HG02642 (cell line): ENCODE results near the gene HMGXB4.

Experiments
- ATAC-seq: cut with Tn5 transposase; IDR thresholded peaks from one replicate; pipeline ENCODE4 v1.9.1; 2021; ENCODE audit warnings: mild to moderate bottlenecking; ENCODE audit not compliant: unreplicated experiment, poor library complexity

HMGXB4 gene

DNA sequence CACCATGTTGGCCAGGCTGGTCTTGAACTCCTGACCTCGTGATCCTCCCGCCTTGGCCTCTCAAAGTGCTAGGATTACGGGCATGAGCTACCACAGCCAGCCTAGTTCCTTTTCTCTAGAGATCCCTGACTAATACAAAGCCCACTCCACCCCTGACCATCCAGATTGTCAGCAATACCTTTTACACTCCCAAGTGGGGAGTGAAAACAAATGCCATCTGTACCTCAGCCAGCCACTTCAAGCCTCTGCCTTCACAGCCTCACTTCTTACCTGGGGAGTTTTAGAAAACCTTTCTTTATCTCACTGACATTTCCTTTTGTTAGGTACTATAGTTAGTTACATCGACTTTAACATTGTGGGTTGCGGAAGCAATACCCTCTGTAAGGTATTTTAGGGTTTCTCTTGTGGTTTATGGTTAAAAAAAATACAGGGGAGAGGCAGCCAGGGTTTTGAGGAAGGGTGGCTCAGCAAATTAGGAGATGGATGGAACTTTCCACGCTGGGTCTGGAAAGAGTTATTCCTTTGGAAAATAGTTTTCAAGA is 51.3 kb downstream of the HMGXB4 start:
- peak; percentile 42 for ATAC-seq

DNA sequence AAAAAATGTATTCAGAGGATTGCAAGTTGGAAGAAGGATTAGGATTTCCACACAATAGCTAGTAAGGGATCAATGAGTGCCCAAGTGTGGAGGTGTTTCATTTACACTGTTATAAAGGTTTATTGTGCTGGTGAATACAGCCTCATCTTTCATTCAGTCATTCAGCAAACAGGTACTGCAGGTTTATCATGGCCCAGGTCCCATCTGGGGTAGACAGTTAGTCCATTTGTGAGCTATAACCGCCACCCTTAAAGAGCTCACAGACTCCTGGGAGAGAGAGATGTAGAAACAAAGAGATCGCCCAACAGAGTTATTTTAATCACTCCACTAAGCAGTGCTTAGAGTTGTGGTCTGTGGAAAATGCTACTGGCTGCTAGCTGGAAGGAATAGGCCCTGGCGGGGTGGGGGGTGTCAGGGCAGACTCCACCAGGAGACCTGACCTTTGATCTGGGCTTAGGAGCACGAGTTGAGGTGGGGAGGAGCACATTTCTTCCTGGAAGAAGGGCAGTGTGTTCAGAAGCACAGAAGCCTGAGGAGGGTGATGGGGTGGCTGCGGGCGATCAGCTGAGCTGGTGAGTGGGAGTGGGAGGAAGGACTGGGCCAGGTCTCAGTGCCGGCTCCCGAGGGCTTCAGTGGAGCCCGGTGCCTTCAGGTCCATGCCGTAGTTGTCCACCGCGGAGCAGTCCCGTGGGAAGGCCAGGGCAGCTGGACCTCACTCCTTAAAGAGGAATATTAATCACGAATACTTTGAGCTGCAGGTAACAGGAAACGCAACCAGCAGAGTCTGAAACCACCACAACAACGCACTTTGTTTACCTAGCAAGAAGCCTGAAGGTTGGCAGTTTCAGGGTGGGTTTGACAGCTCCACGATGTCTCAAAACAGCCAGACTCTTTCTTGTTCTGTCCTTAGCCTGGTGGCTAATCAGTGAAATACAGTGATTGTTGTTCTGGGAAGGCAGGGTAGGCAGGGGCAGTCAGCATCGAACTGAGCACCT is 53.6 kb downstream of the HMGXB4 start:
- ATAC-seq = no peak

DNA sequence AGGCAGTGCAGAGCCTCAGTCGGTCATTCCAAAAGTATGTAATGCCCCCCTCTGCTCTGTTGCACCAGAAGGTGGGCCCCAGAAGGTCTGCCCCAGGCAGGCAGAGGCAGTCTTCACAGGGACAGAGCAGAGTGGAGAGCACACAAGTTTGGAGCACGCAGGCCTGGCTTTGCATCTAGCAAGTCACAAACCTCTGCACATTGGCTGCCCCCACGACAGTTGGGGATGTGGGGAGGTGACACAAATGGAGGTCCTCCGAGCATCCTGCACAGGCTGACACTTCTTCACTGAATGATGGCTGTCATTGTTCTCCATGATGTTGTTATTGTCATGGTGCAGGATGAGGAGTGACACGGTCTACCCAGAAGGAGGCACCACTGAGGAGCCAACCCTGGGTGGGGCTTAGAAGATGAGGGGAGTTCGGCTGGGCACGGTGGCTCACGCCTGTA is 54.3 kb downstream of the HMGXB4 start:
- ATAC-seq = no peak

DNA sequence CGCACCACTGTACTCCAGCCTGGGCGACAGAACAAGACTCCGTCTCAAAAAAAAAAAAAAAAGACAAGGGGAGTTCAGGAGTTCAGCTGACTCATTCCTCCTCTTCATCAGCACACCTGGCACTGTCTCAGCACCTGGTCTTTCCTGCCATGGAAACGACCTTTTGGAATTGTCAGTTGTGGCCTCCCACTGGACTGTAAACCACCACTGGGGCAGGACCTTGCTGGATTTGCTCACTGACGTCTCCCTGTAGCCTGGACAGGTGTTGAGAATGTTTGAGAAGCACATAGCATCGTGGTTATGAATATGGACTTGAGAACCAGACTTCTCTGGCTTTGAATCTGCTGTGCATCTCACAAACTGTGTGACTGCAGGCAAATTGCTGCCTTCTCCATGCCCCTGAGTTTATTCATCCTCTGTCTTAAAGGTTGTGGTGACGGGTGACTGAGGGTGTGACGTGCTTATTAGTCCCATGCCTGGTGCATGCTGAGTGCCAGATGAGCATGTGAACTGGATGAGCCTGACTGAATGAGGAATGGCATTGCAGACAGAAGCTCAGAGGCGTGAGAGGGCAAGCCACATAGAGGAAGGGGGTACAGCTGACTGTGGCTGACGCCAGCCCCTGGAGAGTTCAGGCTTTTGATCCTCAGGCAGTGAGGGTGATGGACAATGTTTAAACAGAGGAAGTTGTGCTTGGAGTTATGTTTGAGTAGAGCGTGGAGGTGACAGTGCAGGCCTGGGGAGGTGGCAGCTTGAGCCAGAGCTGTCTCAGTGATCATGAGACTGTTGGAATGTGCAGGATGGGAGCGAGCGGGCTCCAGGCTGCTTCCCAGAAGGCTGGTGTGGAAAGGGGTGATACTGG is 55.1 kb downstream of the HMGXB4 start:
- ATAC-seq = no peak

DNA sequence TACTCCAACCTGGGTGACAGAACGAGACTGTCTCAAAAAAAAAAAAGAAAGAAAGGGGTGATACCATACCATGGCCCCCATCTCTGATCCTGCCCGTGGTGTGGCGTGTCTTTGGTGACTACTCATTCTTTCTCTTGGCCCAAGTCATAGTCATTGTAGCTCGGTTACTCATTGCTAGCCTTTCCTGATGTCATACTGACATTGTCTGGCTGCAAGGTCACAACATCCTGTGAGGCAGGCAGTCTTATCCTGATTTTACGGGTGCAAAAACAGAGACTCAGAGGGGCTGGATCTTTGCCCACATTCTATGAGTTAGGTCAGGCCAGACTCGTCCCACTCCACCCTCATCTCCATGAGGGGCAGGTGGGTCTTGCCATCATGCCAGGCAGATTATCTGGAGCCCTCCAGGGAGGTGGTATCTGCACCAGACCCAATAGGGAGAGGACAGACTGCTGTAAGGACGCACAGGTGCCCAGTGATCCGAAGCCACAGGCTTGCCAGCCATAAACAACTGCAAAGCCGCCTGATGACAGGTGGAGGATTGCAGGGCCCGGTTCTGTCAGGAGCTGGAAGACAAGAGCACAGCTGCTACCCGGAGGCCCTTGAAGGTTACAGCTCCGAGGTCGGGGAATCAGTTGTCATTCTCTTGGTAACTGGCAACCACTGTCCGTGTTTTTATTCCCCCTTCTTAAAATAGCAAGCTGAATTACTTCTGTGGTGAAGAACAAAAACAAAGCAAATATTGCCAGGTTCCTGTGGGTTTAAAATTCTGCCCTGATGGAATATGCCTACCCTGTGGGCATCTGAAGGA is 56.2 kb downstream of the HMGXB4 start:
- no peak for ATAC-seq

DNA sequence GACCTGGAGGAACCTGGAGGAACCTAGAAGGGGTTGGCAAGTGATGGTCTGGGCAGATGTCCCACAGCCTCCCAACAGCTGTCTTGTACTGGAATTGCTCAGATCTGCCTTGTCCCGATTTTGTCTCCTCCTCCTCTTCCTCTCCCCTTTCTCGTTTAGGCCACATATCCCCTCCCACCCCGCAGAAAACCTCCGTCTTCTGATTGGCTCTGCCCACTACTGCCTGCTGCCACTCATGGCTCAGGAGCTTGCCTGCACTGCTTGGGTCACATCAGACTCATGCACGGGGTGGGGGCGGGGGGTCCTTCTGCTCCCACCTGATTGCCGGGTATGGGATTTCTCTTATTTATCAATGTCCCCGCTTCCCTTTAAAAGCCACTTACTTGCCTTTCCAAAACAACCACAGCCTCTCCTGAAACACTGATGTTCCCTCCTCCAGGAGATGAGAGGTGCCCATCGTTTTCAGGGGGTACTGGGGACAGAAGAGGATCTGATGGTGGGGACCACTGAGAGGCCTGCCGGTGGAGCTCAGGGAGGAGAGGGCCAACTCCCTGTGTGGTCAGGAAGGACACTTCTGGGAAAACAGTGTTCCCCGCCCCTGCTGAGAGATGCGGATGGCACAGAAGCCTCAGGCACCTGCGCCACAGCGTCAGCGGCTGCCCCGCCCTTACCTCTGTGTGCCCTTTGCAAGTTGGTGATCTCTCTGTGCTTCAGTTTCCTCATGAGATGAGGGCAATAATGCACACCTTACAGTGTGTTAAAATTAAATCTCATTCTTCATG is 57.1 kb downstream of the HMGXB4 start:
- no peak for ATAC-seq

DNA sequence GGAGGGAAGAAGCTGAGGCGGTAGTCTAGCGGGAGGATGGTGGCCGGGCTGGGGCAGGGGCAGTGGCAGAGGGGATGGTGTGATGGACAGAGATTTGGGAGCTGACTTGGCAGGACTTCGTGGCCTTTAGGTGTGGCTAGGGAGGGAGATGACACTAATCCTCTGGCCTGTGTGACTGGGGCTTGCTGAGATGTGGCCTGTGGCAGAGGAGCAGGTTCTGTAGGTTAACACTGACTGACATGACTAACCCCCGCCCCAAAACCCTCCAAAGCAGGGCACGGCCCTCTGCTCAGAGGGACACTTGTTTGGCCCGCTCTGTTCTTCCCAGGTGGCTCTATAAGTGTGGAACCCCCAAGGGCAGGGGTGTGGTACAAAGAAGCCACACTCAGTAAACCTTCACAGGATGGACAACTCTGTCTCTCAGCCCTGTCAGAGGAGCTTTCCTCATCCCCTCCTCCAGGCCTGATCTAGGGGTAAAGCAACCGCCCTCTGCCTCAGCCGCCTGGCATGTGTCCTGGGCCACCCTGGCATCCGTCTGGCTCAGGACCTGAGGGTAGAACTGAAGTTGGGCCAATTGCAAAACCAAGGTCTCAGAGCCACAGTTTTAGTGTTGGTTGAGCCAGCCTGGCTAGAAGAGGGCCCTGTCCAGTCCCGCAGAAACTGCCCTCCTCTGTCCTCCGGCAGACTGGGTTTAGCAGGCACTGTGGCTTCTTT is 58.0 kb downstream of the HMGXB4 start:
- ATAC-seq = no peak

DNA sequence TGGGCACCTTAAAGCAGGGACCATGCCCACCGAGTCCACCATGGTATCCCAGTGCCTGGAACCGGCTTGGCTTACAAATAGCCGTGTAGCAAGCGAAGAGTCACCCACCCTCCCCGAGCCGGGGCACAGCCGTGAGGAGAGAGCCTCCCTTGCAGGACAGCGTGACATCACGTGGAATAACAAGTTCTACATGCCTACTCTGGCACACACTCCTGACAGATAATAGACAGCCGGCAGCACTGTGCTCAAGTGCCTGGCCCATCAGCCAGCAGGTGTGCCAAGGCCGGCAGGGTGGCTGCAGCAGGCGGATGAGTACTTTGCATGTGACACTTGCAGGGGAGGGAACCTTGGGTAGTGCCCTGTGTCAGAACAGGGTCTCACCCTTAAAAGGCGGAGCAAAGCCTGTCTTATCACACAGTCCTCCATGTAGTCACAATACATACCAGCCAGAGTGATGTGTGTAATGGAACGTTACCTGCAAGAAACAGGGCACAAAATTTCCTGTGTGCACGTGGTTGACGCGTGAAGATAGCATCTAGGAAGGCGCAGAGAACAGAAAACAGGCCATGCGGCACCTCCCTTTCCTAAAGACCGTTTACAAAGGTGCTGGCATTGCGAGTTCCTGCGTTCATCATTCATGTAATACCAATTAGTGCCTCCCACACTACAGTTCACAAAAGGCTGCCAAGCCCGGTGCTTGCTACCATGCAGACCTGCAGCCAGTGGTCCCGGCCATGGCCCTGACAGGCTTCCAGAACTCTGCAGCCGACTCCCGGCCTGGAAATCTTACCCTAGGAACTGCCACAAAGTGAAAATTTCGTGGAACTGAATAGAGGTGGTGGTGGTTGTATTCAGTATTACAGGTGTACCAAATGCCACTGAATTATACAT is 58.8 kb downstream of the HMGXB4 start:
- no peak for ATAC-seq

DNA sequence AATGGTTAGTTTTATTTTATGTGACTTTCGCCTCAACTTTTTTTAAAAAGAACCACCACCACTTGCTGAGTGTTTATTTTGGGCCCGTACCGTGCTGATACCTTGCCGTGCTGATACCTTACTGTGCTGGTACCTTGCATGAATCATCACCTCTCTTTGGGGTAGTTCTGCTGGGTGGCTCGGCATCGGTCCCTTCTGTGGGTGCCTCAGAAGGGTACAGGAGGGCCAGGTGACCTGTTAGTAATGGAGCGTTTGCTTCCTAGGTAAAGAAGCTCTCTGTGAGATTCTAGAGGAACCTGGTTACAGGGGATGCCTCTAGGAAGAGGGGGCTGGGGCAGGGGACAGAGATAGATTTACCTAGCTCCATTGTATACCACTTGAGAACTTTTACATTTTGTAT is 59.5 kb downstream of the HMGXB4 start:
- ATAC-seq = no peak

DNA sequence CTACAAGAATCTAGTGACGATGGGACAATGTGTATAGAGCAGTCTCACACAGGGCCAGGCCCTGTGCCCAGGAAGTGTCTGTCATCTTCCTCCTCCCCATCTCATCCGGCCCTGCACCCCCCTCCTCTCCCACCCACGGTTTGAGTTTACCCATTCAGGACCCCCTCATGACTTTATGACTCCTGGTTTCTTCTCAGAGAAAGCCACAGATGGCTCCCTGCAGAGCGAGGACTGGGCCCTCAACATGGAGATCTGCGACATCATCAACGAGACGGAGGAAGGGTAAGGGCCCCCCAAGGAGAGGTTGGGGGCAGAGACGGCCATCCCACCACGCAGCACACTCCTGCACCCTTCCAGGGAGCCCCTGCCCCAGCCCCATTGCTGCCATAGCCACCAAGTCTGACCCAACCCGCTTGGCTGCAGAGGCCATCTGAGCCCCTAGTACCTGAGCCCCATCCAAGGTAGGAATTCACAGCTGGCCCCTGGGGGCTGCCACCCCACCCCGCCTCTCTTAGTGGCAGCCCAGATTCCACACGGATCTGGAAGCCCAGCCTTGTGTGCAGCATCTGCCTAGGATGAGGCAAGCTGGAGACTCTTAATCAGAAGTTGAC is 60.5 kb downstream of the HMGXB4 start:
- no peak for ATAC-seq

DNA sequence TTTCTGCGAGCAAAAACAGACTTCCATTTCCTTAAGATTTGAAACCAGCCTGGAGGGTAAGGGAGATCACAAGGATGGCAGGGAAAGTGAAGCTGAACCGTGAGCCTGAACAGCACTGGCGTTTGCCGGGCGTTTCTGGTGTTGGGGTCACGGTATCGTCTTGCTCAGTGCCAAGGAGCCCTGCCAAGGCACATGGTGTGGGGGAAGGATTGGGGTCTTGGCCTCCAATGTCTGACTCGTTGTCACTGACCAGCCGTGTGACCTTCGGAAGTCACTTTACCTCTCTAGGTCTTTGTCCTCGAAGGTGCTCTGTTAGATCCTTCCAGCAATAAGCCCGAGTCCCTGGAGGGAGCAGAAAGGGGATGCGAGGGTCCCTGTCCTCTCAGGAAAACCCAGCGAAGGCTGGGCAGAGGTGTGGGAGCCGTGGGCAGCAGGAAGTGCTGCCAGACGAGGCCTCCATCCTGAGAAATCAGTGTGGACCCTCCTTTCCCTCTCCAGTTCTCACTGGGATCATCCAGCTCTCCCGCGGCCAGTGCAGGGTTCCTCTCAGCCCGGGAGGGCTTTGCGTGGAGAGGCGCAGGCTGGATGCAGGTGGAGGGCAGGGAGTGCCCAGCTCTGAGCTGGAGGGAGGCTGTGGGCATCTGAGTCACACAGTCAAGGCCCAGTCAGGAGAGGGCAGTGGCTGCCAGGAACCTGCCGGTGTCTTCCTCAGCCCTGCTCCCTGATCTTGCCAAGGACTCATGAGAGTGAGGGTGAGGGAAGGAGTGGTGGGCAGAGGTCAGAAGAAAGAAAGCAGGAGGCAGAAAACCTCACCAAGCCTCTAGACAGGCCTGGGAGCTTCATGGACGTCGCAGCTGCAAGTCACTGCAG is 61.3 kb downstream of the HMGXB4 start:
- ATAC-seq = no peak

DNA sequence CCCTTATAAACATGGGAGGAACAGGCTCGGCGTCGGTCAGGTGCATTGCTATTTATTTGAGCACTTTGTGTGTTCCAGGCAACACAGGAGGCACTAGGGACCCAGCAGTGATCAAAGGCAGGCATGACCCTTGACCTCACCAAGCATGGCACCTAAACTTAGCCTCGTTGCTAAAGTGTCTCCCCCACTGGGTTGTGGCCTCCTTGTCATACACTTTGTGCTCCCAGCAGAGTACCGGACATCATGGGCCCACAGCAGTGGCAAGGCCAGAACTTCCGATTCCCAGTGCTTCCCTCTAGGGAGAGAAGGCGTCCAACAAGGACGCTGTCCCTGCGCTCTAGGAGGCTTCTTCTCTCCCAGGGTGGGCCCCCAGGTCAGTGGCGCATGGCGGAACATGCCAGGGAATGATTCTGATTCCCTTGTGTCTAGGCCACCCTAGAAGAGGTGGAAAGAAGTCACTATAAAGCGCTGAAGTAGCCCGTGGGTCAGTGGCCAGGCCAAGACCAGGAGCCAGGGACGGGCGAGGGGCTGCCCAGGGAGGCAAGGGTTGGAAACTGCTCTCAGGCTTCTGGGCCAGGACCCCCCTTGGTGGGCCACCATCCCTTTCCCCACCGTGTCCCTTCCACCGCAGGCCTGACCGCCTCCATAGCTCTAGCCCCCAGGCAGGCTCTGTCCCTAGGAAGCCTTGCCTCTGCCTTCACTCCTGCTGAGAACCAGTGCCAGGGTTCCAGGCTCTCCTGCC is 62.1 kb downstream of the HMGXB4 start:
- ATAC-seq = no peak

DNA sequence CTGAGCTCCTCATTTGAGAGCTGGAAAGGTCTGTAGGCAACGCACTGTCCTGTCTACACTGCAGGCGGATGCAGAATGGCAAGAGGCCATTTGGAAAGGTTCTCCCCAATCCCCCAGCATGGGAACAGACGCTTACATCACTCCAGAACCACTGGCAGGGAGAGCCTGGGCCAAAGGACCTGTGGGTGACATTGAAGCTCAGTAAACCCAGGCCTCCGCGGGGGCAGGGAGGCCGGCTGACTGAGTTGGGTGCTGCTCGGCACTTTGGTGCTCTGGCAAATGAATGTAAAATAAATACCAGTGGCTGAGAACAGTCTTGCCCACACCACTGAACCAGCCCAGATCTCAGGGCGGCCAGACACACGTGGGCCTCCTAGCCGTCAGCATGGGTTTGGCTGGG is 64.8 kb downstream of the HMGXB4 start:
- ATAC-seq = no peak

DNA sequence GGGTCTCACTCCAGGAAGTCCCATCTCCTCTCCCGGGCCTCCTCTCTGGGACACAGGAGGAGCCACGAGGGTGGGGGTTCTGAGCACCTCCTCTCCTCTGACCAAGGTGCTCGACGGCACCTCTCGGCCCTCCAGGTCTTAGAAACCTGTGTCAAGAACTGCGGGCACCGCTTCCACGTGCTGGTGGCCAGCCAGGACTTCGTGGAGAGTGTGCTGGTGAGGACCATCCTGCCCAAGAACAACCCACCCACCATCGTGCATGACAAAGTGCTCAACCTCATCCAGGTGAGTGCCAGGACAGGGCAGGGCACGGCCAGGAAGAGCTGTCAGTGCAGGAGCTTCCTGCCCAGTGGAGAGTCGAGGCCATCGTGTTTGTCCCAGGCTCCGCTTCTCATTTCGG is 65.6 kb downstream of the HMGXB4 start:
- ATAC-seq = no peak

DNA sequence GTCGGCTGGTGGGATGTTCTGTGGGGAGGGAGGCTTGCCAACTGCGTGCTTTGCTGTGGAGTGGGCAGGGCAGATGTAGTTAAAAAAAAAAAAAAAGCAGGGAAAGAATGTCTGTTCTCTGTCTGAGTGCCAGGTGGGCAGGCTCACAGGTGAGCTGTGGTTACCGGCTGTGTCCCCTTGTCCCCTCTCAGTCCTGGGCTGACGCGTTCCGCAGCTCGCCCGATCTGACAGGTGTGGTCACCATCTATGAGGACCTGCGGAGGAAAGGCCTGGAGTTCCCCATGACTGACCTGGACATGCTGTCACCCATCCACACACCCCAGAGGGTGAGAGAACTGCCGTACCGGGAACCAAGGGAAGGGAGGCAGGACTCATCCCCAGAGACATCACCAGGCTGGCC is 66.0 kb downstream of the HMGXB4 start:
- ATAC-seq = no peak

DNA sequence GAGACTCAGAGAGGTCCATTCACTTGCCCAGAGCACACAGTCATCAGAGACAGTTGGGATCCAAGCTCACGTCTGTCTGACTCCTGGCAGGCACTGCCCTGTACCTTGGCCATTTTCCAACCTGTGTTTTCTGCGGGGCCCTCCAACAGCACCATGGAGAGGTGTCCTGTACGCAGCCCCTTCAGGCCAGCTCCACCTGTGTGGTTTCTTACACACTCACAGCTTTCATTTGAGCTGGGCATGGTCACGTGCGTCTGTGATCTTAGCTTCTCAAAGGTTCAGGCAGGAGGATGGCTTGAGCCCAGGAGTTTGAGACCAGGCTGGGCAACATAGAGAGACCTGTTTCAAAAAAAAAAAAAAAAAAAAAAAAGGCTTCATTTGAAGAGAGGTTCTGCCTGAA is 66.8 kb downstream of the HMGXB4 start:
- no peak for ATAC-seq
